Right lobe of liver (tissue), 4 donors: ENCODE results near the gene QRICH2.
"Not testable (repeated sequence)": the region's sequence is repeated elsewhere in the genome, so short reads cannot be mapped to it uniquely, and the experiment has no call there.

Source experiments
- CTCF ChIP-seq, 4 donors: fragments of 200-600 bp in 3 of 4; fragments of 450-650 bp in 1 of 4; IDR thresholded peaks; one replicate each; pipeline versions ENCODE4 v1.5.1 to v1.8.0; 2016 to 2022; ENCODE audit warnings: antibody characterized with exemption in 4 of 4, mild to moderate bottlenecking in 2 of 4
- POLR2A ChIP-seq: fragments of 450-650 bp; IDR thresholded peaks from one replicate; pipeline ENCODE4 v1.6.1; 2017; ENCODE audit warnings: antibody characterized with exemption, mild to moderate bottlenecking
- donor health status: DM: no; HTN: no; CAD: no.
- donor health status: DM: no; HTN: no; CAD: no.
- donor health status: DM: no; HTN: yes; CAD: no.

GRCh38 chr17:76305135-76305454, 3.0 kb downstream of the QRICH2 start:
- not testable (repeated sequence) for TF ChIP-seq CTCF (IDR thresholded peaks at IDR 0.05); POLR2A
